ENCODE data around the gene NANOS3.
A peak's percentile ranks its signal among the peaks of the same experiment; 100 is the strongest.
"Not testable (repeated sequence)": the region's sequence is repeated elsewhere in the genome, so short reads cannot be mapped to it uniquely, and the experiment has no call there.

Gene NANOS3

DNA sequence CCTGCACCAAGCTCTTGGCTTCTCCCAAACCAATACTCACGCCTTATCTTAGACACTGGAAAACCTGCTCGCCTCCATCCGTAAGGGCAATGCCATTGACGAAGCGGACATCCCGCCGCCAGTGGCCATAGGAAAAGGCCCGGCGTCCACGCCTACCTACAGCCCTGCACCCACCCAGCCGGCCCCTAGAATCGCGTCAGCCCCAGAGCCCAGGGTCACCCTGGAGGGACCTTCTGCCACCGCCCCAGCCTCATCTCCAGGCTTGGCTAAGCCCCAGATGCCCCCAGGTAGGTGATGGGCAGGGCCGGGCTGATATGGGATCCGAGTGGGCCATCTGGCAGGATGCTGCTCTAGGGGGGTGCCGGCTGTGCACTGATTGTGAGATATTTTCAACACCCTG, 36.4 kb downstream of the NANOS3 start:
- TF ChIP-seq, protein P1, sequence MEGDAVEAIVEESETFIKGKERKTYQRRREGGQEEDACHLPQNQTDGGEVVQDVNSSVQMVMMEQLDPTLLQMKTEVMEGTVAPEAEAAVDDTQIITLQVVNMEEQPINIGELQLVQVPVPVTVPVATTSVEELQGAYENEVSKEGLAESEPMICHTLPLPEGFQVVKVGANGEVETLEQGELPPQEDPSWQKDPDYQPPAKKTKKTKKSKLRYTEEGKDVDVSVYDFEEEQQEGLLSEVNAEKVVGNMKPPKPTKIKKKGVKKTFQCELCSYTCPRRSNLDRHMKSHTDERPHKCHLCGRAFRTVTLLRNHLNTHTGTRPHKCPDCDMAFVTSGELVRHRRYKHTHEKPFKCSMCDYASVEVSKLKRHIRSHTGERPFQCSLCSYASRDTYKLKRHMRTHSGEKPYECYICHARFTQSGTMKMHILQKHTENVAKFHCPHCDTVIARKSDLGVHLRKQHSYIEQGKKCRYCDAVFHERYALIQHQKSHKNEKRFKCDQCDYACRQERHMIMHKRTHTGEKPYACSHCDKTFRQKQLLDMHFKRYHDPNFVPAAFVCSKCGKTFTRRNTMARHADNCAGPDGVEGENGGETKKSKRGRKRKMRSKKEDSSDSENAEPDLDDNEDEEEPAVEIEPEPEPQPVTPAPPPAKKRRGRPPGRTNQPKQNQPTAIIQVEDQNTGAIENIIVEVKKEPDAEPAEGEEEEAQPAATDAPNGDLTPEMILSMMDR (IDR thresholded peaks at IDR 0.05; ENCODE audit: insufficient read depth, low read depth, low read length, missing control alignments) = no peak
- H3K4me3 ChIP-seq (ENCODE audit: low read length) = no peak overlapping the region
- DNase-seq (ENCODE audit: low read depth) = no peak

DNA sequence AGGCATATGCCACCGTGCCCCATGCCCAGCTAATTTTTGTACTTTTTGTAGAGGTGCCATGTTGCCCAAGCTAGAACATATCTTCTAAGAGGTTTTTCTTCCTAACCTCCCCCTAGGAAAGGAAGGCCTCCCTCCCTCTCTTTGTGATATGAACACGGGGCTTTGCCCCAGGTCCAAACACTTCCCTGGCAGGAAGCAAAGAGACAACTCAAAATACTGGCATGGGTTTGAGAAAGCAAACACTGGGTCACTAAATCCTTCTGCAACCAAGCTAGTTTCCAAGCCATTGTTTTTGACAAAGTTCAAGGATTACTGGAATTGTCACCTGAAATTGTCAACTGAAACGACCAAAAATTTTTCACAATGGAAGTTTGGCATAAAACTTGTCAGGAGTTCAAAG, 37.8 kb downstream of the NANOS3 start:
- TF ChIP-seq, protein P1 (IDR thresholded peaks at IDR 0.05; ENCODE audit: insufficient read depth, low read depth, low read length, missing control alignments) = no peak
- DNase-seq (ENCODE audit: low read depth) = no peak
- no peak overlapping the region for H3K4me3 ChIP-seq (ENCODE audit: low read length)

DNA sequence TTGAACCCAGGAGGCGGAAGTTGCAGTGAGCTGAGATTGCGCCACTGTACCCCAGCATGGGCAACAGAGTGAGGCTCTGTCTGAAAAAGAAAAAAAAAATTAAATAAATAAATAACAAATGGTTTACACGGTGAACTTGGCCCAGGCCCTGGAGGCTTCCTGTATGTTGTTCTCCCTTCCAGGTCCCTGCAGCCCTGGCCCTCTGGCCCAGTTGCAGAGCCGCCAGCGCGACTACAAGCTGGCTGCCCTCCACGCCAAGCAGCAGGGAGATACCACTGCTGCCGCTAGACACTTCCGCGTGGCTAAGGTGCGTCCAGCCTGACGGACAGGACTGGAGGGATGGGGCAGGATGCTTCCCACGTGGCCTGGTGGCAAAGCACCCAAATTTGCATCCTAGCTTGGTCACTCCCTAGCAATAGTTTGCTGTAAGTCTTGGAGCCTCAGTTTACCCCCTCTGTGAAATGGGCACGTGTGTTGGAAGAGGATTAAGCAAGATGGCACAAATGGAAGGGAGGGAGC, 41.0 kb downstream of the NANOS3 start:
- TF ChIP-seq, protein P1 (IDR thresholded peaks at IDR 0.05; ENCODE audit: insufficient read depth, low read depth, low read length, missing control alignments) = no peak
- no peak overlapping the region for H3K4me3 ChIP-seq (ENCODE audit: low read length)
- no peak for DNase-seq (ENCODE audit: low read depth)

DNA sequence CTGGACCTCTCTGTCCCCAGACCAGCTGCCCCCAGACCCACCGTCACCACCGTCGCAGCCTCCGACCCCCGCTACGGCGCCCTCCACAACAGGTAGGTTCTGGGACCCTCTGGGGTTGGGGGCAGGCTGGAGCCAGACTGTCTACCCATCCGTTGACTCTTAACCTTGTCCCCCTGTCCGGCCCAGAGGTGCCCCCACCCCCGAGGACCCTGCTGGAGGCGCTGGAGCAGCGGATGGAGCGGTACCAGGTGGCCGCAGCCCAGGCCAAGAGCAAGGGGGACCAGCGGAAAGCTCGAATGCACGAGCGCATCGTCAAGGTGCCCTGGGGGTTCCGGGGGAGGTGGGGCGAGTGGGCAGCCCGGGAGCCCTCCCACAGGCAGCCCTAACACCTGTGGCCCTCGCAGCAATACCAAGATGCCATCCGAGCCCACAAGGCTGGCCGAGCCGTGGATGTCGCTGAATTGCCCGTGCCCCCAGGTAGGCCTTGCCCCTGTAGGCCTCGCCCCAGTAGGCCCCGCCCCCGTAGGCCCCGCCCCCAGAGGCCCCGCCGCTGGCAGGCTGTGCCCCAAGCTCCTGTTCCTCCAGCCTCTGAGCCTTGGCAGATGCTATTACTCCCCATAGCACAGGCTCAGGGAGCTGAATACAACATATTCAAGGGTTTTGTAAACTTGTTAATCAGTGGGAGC, 41.9 kb downstream of the NANOS3 start:
- TF ChIP-seq, protein P1 (IDR thresholded peaks at IDR 0.05; ENCODE audit: insufficient read depth, low read depth, low read length, missing control alignments) = no peak
- DNase-seq (ENCODE audit: low read depth) = no peak
- H3K4me3 ChIP-seq (ENCODE audit: low read length) = no peak overlapping the region

DNA sequence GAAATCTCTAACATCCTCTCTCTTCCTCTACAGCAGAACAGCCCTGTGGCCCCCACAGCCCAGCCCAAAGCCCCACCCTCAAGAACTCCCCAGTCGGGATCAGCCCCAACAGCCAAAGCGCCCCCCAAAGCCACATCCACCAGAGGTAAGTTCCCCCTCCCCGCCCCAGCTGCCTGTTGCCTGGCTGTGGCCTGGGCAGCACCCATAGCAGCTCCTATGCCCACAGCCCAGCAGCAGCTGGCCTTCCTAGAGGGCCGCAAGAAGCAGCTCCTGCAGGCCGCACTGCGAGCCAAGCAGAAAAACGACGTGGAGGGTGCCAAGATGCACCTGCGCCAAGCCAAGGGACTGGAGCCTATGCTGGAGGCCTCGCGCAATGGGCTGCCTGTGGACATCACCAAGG, 43.6 kb downstream of the NANOS3 start:
- TF ChIP-seq, protein P1 (IDR thresholded peaks at IDR 0.05; ENCODE audit: insufficient read depth, low read depth, low read length, missing control alignments) = no peak
- no peak for DNase-seq (ENCODE audit: low read depth)
- H3K4me3 ChIP-seq (ENCODE audit: low read length) = no peak overlapping the region

DNA sequence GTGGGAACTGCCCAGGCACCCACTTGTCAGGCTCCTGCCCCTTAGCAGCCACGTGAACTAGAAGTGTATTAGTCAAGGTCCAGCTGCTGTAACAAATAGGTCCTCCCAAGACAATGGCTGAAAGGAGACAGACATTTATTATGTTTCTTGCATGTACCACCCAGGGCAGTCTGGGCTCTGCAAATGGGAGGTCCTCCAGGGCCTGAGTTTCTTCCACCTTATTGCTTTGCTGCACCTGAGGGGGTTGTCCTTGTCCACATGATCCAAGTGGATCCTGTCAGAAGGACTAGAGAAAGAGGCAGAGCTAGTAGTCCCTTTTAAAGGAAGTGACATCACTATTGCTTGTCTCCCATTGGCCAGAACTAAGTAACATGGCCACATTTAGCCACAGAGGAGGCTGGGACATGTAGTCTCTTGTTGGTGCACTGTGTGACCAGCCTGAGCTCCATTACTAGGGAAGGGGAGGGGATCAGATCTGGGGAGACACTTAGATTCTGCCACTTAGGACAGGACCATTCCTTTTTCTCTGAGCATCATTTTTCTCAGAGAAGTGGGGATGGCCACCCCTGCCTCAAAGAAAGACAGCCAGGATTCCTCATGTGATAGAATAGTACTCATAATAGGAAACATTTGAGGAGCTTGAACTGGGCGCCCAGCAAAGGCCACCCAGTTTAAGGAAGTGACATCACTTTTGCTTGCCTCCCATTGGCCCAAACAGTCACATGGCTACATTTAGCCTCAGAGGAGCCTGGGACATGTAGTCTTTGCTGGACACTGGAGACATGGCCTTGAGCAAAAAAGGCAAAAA, 44.2 kb downstream of the NANOS3 start:
- DNase-seq (ENCODE audit: low read depth) = peak; percentile 49
- no peak overlapping the region for H3K4me3 ChIP-seq (ENCODE audit: low read length)

DNA sequence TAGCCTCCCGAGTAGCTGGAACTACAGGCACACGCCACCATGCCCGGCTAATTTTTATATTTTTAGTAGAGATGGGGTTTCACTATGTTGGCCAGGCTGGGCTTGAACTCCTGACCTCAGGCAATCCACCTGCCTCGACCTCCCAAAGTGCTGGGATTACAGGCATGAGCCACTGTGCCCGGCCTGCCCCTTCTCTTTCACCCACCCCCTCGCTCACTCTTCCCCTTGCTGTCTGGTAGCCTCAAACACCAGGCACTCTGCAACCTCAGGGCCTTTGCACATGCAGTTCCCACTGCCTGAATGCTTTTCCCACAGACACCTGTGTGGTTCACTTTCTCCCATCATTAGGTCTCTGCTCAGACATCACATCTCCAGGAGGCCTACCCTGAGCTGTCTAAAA, 45.2 kb downstream of the NANOS3 start:
- H3K4me3 ChIP-seq (ENCODE audit: low read length); DNase-seq (ENCODE audit: low read depth): not testable (repeated sequence)

More for the DNA sequence above, 44.2 kb downstream of the NANOS3 start:
- TF ChIP-seq, protein P1 (IDR thresholded peaks at IDR 0.05; ENCODE audit: insufficient read depth, low read depth, low read length, missing control alignments) = no peak
